GM21529 (cell line): ENCODE measurements around the gene IMPG2.
A peak's percentile ranks its signal among the peaks of the same experiment; 100 is the strongest.

Experiments
- ATAC-seq: cut with Tn5 transposase; IDR thresholded peaks from one replicate; pipeline ENCODE4 v1.9.1; 2021; ENCODE audit not compliant: unreplicated experiment

Gene IMPG2

DNA sequence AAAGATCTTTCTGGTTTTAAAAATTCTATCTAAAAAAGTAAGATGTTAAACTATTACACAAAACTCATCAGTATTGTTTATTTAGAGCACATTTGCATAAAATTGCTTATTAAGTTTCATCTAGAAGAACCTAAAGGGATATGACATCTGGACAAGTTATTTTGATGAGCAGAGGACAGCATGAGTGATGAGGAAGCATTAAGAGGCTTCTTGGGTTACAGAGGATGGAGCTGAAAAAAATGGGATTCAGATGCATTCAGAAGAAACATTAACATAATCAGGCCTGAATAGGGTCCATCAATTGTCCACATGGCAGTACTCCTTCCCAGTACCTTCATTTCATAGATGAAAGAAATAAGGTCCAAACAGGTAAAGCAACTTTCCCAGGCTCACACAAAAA is 41.6 kb downstream of the IMPG2 start:
- no peak for ATAC-seq

DNA sequence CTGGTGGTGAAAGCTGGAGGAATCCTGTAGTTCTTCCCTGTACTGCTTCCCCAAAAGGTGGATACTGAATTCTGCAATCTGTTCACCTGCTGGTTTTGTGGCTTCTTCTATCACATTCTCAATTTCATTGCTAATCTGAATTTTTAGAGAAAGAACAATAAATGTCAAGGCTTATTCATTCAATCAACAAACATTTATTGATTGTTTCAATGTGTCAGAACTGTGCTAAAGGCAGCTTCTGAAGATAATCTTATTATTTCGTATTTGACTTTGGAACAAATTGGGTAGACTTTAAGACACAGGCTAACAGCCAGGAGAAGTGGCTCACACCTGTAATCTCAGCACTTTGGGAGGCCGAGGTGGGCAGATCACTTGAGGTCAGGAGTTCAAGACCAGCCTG is 46.8 kb downstream of the IMPG2 start:
- ATAC-seq, result no peak

- ATAC-seq, result no peak
These were observed 47.2 kb downstream of the IMPG2 start for GRCh38 chr3:101273156-101273555.

DNA sequence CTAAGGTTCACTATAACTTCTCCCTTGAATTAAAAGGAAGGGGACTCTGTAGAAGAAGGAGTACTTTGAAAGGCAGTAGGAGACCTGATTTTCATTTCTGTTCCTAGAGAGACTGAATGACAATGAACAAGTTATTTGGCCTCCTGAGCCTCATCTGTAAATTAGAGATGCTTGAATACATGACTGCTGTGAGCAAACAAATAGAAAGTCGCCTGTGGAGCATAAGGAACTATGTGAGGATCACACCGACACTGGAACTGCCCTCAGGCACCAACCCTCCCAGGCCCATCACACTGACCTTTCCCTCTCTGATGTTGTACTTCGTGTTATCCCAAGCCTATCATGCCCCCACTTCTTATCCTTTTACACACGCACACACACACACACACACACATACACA is 48.6 kb downstream of the IMPG2 start:
- ATAC-seq, result no peak

DNA sequence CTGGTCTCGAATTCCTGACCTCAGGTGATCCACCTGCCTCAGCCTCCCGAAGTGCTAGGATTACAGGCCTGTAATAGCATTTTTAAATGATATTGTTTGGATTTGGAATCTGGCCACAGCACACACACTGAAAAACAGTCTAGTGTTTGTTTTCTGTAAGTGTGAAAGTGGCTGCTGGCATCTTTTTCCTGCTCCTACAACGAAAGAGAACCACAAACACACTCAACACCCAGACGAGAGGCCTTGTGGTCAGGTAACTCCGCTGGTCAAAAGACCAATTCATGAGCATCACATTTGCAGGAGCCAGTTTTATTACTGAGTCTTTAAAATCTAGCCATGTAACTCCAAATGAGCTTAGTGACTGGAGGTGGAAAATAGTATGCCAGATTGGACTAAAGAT is 50.2 kb downstream of the IMPG2 start:
- ATAC-seq, result no peak

DNA sequence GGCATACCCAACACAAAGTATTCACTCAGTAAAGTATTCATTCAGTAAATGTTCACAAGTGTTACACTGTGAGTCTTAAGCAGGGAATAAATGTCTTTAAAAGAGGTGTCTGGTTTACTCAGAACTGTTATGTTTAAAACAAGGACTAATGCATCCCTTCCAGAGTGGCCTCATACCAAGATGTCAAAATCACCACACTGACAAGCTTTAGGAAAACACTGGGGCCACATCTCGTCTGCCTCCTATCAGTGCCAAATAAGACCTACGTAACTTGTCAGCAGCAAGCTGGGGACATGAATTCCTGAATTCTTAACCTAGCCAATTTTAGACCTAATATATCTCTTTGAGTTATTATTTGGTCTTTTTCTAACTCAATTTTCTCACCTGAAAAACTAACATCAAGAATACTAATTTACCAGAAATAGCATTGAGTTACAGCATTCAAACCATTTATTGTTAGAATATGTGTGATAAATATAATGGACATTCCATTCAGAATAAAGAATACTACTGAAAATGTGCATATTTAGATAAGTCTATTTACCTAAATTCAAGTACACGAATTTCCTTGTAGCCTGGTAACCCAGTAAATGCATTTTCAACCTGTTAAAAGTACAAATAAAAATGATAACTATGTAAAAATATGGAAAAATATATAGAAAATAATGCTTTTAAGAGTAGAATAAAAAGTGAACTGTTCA is 51.3 kb downstream of the IMPG2 start:
- no peak for ATAC-seq

GRCh38 chr3:101268141-101268540 is 52.2 kb downstream of the IMPG2 start:
- no peak for ATAC-seq

- ATAC-seq, result no peak
These were observed 53.8 kb downstream of the IMPG2 start for GRCh38 chr3:101266566-101266965.

DNA sequence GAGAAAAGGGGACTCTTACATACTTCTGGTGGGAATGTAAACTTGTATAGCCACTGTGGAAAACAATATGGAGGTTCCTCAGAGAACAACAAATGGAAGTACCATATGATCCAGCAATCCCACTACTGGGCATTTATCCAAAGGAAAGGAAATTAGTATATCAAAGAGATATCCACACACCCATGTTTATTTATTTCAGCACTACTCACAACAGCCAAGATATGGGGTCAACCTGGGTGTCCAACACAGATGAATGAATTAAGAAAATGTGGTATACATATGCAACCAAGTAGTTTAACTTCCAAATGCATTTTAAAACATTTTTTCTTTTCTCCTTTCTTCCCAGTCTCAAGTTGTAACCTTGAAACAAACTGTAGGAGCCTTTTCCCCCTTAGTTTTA is 54.3 kb downstream of the IMPG2 start:
- no peak for ATAC-seq

DNA sequence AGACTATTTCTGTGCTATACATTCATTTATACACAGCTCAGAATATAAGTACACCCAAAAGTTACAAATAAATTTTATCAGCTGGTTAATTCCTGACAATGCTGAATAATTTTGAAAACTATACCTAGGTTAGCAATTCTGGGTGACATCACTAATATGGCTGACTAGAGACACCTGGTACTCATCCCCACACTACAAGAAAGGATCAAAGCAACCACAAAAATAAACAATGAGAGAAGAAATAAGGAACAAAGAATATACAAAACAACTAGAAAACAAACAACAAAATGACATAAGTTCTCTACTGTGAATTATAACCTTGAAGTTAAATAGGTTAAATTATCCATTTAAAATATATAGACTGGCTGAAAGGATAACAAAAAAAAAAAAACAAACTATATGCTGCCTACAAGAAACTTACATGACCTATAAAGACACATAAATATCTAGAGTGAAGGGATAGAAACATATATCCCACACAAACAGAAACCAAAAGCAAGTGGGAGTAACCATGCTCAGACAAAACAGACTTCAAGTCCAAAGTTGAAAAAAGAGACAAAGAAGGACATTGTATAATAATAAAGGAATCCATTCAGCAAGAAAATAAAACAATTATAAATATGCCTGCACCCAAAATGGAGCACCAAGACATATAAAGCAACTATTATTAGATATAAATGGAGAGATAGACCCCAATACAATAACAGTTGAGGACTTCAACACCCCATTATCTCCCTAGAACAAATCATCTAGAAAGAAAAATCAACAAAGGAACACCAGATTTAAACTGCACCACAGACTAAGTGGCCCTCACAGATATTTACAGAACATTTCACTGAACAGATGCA is 57.8 kb downstream of the IMPG2 start:
- ATAC-seq, result peak; percentile 75

DNA sequence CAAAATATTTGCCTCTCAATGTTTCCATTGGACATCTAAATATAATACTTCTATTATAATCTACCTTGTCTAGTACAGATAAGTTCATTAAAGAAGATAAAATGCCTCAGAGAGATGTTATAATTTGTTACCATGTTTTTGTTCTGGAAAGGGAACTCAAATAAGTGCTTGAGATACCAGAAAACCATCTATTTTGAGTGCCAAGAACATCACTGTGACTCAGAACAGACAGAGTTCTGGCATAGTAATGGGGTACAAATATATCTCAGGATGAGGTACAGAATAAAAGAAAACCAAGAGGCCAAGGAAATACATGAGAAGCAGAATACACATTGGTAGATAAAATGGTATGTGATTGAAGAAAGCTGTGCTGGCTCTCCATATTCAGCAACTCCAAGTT is 58.9 kb downstream of the IMPG2 start:
- no peak for ATAC-seq

DNA sequence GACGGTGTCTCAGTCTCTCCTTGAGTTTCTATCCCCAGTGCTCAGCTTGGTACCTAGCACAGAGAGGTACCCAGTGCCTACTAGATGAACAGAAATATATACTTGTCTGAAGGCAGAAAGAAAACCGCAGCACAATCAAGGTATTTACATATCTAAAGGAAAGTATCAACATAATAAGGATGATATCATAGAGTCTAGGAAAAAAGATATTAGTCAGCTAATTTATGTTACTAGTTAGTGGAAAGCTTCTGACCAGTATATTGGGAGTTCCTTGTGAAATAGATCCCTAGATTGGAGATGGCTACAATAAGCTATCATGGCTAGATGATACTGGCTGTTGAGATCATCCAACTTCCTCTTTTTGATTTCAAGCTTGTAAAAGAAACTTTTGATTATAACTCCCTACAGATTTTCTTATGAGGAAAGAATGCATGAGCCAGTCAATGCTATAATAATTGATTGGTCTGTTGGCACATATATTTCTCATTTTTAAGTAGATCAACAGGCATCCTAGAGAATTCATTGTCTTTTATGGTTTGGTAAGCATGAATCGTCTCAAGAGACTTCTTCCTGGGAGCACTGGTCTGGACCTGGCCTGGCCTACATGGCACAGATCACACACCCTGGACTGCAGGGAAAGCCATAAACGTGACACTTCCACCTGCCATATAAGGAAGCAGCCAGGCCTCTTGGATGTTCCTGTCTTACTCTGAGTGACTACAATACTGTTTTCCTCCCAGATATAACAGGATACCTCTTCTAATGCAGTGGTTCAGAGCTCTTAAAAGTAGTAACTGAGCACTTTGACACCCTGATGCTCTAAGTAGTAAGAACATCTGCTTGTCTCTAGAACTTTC is 60.7 kb downstream of the IMPG2 start:
- no peak for ATAC-seq

- ATAC-seq, result no peak
These were observed 63.9 kb downstream of the IMPG2 start for GRCh38 chr3:101256511-101256910.

GRCh38 chr3:101255441-101255840 is 64.9 kb downstream of the IMPG2 start:
- ATAC-seq, result no peak

DNA sequence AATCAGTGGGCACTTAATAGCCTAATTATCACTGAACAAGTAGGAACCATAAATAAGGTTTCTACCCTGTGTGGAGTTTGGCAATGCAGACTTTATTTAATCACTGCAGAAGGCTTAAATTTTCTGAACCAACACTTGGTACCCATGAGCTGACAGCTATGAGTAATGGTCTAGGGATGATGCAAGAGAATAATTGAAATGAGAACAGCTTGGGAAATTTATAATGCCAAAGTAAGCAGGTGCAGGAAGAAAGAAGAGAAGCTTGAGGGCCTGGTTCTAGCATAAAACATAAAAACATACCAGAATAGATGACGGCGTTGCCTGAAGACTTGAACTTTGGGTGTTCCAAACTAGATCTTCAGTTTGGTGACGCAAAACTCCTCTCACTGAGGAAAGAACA is 67.0 kb downstream of the IMPG2 start:
- no peak for ATAC-seq

- no peak for ATAC-seq
These were observed 67.4 kb downstream of the IMPG2 start for GRCh38 chr3:101252945-101253344.

DNA sequence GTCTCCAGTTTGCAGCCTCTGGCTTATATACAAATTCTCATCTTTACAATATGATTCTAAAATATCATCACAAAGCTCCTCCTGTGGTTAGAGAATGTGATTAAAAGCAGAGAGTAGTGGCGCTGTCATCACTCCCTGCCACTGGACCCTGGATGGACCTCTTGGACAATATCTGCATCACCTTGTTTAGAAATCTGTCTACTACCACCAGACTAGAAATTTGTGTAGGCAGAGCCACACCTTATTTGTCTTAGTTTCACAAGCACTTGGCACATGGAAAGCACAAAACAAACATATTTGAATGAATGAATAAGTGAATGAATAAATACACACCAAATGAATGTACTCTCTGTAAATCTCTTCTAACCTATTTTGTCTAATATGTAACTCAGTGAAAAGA is 68.1 kb downstream of the IMPG2 start:
- no peak for ATAC-seq

DNA sequence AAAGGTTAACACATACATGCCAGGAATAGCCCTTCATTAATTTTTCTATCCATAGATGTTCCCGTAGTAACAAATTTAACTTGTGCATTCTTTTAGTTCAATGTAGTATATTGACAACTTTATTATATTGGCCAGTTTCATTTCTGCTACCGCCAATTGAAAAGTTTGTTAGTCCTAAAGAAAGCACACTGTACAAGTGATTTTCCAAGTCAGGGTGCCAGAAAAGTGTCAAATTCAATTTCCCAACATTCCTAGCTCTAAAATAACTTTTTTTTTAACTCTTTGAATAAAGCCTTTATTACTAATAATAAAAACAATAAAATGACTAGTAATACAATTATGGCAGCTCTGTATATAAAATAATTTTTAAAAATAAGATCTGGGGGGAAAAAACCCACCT is 68.9 kb downstream of the IMPG2 start:
- ATAC-seq, result no peak

DNA sequence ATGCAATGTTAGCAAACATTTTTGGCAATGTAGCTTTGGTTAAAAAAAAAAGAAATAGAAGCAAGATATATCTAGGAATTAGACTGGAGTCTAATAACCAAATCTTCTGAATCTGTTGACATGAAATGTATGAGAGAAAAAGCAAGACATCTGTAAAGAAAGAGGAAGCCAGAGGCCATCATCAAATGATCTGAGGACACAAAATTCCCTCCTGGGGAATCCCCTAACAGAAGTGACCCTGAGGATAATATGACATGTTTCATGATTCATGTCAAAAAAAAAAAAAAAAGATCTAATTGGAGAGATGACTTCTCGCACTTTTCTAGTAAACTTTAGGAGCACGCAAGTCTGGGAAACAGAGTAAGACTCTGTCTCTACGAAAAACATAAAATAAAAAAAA is 70.9 kb downstream of the IMPG2 start:
- no peak for ATAC-seq

DNA sequence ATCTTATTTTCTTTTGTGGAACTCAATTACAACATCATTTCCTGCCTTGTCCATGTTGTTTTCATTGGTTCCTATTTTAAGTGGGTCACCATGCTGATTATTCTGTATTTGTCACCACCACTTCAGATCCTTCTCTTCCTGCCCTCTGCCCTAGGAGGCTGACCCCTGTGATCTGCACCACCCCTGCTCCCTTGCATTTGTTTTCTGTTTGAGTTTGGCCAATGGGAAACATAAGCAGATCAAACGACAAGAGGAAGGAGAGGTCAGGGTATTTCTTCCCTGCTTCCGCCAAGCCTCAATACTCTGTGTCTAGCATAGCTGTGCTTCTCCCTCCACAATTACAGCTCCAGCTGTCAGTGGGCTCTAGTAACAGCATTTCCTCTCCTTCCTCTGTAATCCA is 71.6 kb downstream of the IMPG2 start:
- no peak for ATAC-seq

DNA sequence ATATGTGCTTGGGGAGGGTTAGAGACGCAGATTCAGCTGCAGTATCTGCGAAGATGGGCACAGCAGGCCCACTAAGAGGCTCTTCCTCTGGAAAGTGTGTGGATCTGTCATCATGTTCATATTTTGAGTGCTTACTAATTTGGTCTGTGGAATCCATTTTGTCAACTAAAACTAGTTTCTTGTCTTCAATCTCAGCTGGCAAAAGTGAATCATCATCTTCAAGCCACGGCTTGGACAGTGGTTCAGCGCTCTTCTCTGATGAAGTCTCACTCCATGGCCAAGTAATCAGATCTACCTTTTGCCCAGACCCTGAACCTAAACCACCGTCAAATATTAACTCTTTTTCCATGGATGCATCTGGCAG is 76.2 kb downstream of the IMPG2 start:
- no peak for ATAC-seq
